A673 (cell line): ENCODE results near the gene ZNF672.

Experiments used
- CTCF ChIP-seq: fragments of 300-800, 200-600 bp; sonication (generic); conservative IDR thresholded peaks from 2 replicates; pipeline ENCODE4 v1.5.1; 2017; ENCODE audit warnings: low read depth, mild to moderate bottlenecking, antibody characterized with exemption, low read length, moderate library complexity, mixed read lengths
- EZH2 ChIP-seq: fragments of 200-600 bp; sonication (generic); IDR thresholded peaks from 2 replicates; pipeline ENCODE4 v1.6.1; 2017; ENCODE audit warnings: borderline replicate concordance, low read depth, mild to moderate bottlenecking, mixed read lengths, antibody characterized with exemption, low read length; ENCODE audit not compliant: poor library complexity, severe bottlenecking

- no peak for TF ChIP-seq CTCF
- TF ChIP-seq EZH2, result no peak
Observed at GRCh38 chr1:248839168-248839555, 1.1 kb downstream of the ZNF672 start.
